Measurements from ENCODE around the gene CHD1L.

DNA sequence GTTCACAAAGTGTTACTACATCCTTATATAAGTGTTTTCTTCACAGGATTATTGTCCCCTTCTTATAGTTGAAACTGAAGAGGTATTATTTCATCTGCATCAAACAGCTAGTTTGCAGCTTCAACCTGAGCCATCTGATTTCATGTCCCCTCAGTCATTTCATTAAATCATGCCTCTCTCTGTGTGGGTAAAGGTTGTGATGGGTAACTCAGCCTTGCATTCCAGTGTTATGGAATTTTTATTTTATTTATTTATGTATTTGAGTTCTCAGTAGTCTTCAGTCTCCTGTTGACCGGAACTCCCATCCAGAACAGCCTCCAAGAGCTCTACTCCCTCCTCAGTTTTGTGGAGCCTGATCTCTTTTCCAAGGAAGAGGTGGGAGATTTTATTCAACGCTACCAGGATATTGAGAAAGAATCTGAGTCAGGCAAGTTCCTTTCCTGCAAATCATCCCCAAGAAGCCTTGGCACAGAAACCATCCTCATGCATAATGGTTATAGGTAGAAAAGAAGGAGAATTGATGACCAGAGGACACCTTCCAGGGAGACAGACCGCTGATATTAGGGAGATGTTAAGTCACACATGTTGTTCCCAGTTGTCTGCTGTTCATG lies 21.8 kb downstream of the CHD1L start:
- no peak for TF ChIP-seq CTCF (IDR thresholded peaks at IDR 0.05)
- TF ChIP-seq ZFX (IDR thresholded peaks at IDR 0.05; ENCODE audit: borderline replicate concordance) = no peak
